Stimulated activated memory B cell treated with anti-CD40 and anti-IgM and Interleukin-4, amounts not matched to agents 10 μg/mL and 1 μg/mL and 100 μg/mL, for 72 hours (primary cell): ENCODE results near the gene RANBP9.

Source experiments
- ATAC-seq: fragments of 150-1000 bp; cut with Tn5 transposase; 2 replicates; pipeline ENCODE4 v1.10.0; 2021
- H3K27ac Mint-ChIP-seq: one replicate; pipeline ENCODE4 v1.8.0; 2022; ENCODE audit warnings: mild to moderate bottlenecking, mixed read lengths
- H3K27me3 Mint-ChIP-seq: one replicate; pipeline ENCODE4 v1.8.0; 2022; ENCODE audit warnings: mixed read lengths
- H3K36me3 Mint-ChIP-seq: one replicate; pipeline ENCODE4 v1.8.0; 2022; ENCODE audit warnings: mixed read lengths
- H3K4me1 Mint-ChIP-seq: one replicate; pipeline ENCODE4 v1.8.0; 2022; ENCODE audit warnings: mixed read lengths
- H3K4me3 Mint-ChIP-seq: one replicate; pipeline ENCODE4 v1.8.0; 2022; ENCODE audit warnings: mild to moderate bottlenecking, moderate library complexity, mixed read lengths
- H3K9me3 Mint-ChIP-seq: one replicate; pipeline ENCODE4 v1.8.0; 2022; ENCODE audit warnings: mixed read lengths

The RANBP9 gene

DNA sequence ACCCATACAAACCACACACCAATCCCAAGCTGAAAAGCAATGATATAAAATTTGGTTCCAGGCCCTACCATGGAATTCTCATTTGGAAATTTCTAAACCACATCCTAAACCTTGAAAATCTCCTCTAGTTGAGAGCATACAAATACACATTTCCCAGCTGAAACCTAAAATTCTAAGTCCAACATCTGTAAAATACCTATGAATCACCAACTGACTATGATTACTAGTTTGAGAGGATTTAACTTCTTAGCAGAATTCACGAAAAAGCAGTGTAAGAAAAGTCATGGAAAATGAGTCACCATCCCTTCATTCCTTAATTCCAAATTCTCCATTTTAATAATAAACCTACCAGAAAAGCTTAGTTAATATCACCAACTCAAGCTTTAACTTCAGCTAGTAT is 15.4 kb downstream of the RANBP9 start:
- Mint-ChIP-seq H3K4me3 (no peak overlapping the region), H3K27ac (no peak overlapping the region), H3K4me1 (peaks cover 65% of the 10 kb centered on the region), H3K9me3 (no peaks in the 10 kb centered on the region), H3K36me3 (peaks cover 22% of the 10 kb centered on the region), H3K27me3 (no peaks in the 10 kb centered on the region)
- ATAC-seq: no peak

DNA sequence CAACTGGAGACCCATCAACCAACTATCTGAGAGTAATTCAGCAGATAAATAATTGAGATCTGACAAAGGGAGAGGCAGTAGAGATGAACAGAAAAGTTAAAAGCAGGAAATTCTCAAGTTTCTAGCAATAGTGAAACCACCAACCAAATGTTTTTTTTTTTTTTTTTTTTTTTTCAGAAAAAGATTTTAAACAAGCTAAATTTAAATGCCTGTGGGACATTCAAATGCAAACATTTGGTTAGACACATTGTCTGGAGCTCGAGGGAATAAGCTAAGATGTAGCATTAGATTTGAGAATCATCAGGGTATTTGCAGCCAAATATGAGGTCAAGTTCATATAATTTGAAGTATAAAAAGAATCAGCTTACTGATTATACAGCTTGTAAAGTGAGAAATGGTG is 16.4 kb downstream of the RANBP9 start:
- Mint-ChIP-seq H3K9me3 (no peaks in the 10 kb centered on the region), H3K27me3 (no peaks in the 10 kb centered on the region), H3K4me3 (no peak overlapping the region), H3K27ac (no peak overlapping the region), H3K36me3 (peaks cover 22% of the 10 kb centered on the region), H3K4me1 (peaks cover 56% of the 10 kb centered on the region)
- ATAC-seq: no peak

- Mint-ChIP-seq H3K27me3 (no peaks in the 10 kb centered on the region), H3K4me1 (peaks cover 57% of the 10 kb centered on the region)
These were observed 17.1 kb downstream of the RANBP9 start for GRCh38 chr6:13694562-13694961.

GRCh38 chr6:13689511-13690256 is 22.0 kb downstream of the RANBP9 start:
- ATAC-seq: no peak
- Mint-ChIP-seq H3K27me3 (no peaks in the 10 kb centered on the region), H3K4me3 (no peak overlapping the region), H3K9me3 (no peaks in the 10 kb centered on the region), H3K36me3 (peaks cover 49% of the 10 kb centered on the region), H3K27ac (no peak overlapping the region), H3K4me1 (peaks cover 60% of the 10 kb centered on the region)

More at GRCh38 chr6:13694562-13694961, 17.1 kb downstream of the RANBP9 start:
- Mint-ChIP-seq H3K9me3 (no peaks in the 10 kb centered on the region), H3K27ac (no peak overlapping the region), H3K4me3 (no peak overlapping the region), H3K36me3 (peaks cover 26% of the 10 kb centered on the region)
- ATAC-seq: no peak

DNA sequence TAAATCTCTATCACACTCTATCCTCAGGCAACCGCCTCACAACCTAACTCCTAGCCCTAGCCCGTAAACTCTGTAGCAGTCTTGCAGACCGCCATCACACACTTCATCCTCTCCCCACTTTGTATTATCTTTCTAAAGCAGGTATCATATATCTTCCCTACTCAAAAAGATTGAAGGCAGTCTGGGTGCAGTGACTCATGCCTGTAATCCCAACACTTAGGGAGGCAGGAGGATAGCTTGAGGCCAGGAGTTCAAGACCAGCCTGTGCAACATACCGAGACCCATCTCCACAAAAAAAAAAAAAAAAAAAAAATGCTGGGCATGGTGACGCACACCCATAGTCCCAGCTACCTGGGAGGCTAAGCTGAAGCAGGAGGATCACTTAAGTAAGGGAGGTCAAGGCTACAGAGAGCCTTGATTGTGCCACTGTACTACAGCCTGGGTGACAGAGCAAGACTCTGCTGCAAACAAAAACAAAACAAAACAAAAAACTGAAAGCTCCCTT is 22.9 kb downstream of the RANBP9 start:
- Mint-ChIP-seq H3K27me3 (no peaks in the 10 kb centered on the region), H3K4me1 (peaks cover 60% of the 10 kb centered on the region), H3K36me3 (peaks cover 48% of the 10 kb centered on the region), H3K4me3 (no peak overlapping the region), H3K9me3 (no peaks in the 10 kb centered on the region), H3K27ac (peak overlapping the region; percentile 25)
- ATAC-seq: no peak

- peak overlapping the region; percentile 25 for H3K27ac Mint-ChIP-seq
- no peak for ATAC-seq
- peaks cover 47% of the 10 kb centered on the region for H3K36me3 Mint-ChIP-seq
- no peaks in the 10 kb centered on the region for H3K27me3 Mint-ChIP-seq
- H3K9me3 Mint-ChIP-seq: no peaks in the 10 kb centered on the region
- H3K4me3 Mint-ChIP-seq: no peak overlapping the region
- peaks cover 57% of the 10 kb centered on the region for H3K4me1 Mint-ChIP-seq
These were observed 23.7 kb downstream of the RANBP9 start for GRCh38 chr6:13687917-13688351.

- peak overlapping the region; percentile 13 for H3K27ac Mint-ChIP-seq
- peaks cover 53% of the 10 kb centered on the region for H3K36me3 Mint-ChIP-seq
- peaks cover 69% of the 10 kb centered on the region for H3K4me1 Mint-ChIP-seq
- no peaks in the 10 kb centered on the region for H3K9me3 Mint-ChIP-seq
- no peak for ATAC-seq
- H3K27me3 Mint-ChIP-seq: no peaks in the 10 kb centered on the region
- no peak overlapping the region for H3K4me3 Mint-ChIP-seq
These were observed 26.8 kb downstream of the RANBP9 start for GRCh38 chr6:13684855-13685254.

GRCh38 chr6:13683038-13683437 is 28.6 kb downstream of the RANBP9 start:
- H3K36me3 Mint-ChIP-seq: peaks cover 50% of the 10 kb centered on the region
- no peak overlapping the region for H3K27ac Mint-ChIP-seq
- H3K9me3 Mint-ChIP-seq: no peaks in the 10 kb centered on the region
- no peak overlapping the region for H3K4me3 Mint-ChIP-seq
- peaks cover 63% of the 10 kb centered on the region for H3K4me1 Mint-ChIP-seq
- ATAC-seq: no peak
- no peaks in the 10 kb centered on the region for H3K27me3 Mint-ChIP-seq

DNA sequence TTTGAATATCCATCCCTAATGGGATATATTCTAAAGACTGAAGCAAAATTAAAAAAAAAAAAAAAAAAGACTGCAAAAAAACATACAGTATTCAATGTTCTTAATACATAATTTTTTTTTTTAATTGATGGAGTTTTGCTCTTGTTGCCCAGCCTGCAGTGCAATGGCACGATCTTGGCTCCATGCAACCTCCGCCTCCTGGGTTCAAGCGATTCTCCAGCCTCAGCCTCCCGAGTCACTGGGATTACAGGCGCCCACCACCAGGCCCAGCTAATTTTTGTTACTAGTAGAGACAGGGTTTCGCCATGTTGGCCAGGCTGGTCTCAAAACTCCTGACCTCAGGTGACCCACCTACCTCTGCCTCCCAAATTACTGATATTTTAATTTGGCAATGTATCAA is 29.3 kb downstream of the RANBP9 start:
- no peak overlapping the region for H3K27ac Mint-ChIP-seq
- H3K4me3 Mint-ChIP-seq: no peak overlapping the region
- no peaks in the 10 kb centered on the region for H3K27me3 Mint-ChIP-seq
- peaks cover 43% of the 10 kb centered on the region for H3K36me3 Mint-ChIP-seq
- peaks cover 56% of the 10 kb centered on the region for H3K4me1 Mint-ChIP-seq
- ATAC-seq: no peak
- no peaks in the 10 kb centered on the region for H3K9me3 Mint-ChIP-seq

DNA sequence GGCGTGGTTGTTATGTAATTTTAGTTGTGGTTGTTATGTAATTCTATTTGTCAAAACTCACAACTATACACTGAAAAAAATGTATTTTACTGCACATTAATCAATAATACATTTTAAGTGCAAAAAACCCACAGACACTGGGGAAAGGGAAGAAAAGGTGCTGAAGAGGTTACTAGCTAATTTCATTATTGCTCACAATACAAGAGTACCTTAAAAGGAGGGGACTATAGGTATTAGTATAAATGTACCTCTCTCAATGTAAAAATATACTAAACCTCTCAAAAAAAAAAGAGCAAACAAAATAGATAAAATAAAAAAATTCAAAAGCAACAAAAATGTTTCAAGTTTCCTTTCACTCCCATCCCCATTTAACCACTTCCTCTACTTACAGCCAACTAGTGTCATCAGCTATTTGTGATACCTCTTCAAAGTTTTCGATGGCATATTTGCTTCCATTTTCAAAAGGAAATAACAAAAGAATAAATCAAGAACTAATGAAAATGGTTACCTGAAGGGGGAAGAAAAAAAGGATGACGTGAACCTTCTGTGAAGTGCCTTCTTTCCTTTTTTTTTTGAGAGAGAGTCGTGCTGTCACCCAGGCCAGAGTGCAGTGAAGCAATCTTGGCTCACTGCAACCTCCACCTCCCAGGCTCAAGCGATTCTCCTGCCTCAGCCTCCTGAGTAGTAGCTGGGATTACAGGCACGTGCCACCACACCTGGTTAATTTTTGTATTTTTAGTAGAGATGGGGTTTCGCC is 30.2 kb downstream of the RANBP9 start:
- Mint-ChIP-seq H3K9me3 (peaks cover 2% of the 10 kb centered on the region), H3K4me1 (peaks cover 51% of the 10 kb centered on the region), H3K36me3 (peaks cover 40% of the 10 kb centered on the region), H3K27me3 (no peaks in the 10 kb centered on the region), H3K27ac (no peak overlapping the region), H3K4me3 (no peak overlapping the region)
- peak; percentile 53 for ATAC-seq

DNA sequence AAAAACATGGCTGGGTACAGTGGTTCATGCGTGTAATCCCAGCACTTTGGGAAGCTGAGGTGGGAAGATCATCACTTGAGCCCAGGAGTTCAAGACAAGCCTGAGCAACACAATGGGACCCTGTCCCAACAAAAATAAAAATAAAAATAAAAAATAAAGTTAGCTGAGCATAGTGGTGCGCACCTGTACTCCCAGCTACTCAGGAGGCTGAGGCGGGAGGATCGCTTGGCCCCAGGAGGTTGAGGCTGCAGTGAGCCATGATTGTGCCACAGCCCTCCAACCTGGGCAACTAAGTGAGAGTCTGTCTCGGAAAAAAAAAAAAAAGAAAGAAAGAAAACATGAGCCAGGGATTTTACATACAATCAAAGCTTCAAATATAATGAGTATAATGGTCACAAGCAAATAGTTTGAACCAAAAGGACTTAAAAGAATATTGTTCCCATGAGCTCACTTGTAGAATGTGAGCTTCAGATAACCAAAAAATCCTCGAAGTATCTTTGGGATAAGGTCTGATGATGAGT is 31.1 kb downstream of the RANBP9 start:
- Mint-ChIP-seq H3K27me3 (no peaks in the 10 kb centered on the region), H3K36me3 (peaks cover 42% of the 10 kb centered on the region), H3K9me3 (peaks cover 2% of the 10 kb centered on the region), H3K4me3 (no peak overlapping the region), H3K4me1 (peaks cover 51% of the 10 kb centered on the region), H3K27ac (no peak overlapping the region)
- ATAC-seq: no peak

DNA sequence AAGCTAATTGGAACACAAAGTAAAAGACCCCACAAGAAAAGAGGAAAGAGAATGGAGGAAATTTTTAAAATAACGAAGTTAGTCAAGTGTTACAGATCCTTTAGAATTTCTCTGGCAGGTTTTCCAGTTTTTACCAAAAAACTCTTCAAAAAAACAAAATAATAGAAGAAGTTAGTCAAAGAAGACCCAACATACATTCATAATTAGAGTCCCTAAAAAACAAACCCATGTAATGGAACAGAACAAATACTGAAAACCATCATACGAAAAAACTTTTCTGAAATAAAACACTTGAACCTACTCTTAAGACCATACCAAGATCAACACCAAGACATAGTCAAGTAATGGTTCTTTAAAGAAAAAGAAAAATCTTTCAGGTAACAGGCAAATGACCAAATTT is 31.6 kb downstream of the RANBP9 start:
- no peak for ATAC-seq
- H3K36me3 Mint-ChIP-seq: peaks cover 46% of the 10 kb centered on the region
- no peak overlapping the region for H3K4me3 Mint-ChIP-seq
- H3K27me3 Mint-ChIP-seq: no peaks in the 10 kb centered on the region
- H3K4me1 Mint-ChIP-seq: peaks cover 53% of the 10 kb centered on the region
- peaks cover 2% of the 10 kb centered on the region for H3K9me3 Mint-ChIP-seq
- no peak overlapping the region for H3K27ac Mint-ChIP-seq

- H3K27ac Mint-ChIP-seq: no peak overlapping the region
- H3K36me3 Mint-ChIP-seq: peaks cover 52% of the 10 kb centered on the region
- H3K9me3 Mint-ChIP-seq: peaks cover 9% of the 10 kb centered on the region
- no peaks in the 10 kb centered on the region for H3K27me3 Mint-ChIP-seq
- ATAC-seq: no peak
- H3K4me1 Mint-ChIP-seq: peaks cover 54% of the 10 kb centered on the region
- no peak overlapping the region for H3K4me3 Mint-ChIP-seq
These were observed 33.2 kb downstream of the RANBP9 start for GRCh38 chr6:13678255-13678983.

DNA sequence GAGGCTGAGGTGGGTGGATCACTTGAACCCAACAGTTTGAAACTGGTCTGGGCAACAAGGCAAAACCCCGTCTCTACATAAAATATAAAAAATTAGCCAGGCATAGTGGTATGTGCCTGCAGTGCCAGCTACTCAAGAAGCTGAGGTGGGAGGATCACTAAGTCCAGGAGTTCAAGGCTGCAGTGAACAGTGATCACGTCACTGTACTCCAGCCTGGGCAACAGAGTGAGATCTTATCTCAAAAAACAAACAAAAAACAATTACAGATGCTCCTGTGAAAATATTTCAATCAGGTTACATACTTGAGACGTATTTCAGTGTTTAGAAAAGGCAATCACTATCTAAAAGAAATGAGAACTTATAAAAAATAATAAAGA is 33.8 kb downstream of the RANBP9 start:
- ATAC-seq: no peak
- no peaks in the 10 kb centered on the region for H3K27me3 Mint-ChIP-seq
- no peak overlapping the region for H3K4me3 Mint-ChIP-seq
- peaks cover 54% of the 10 kb centered on the region for H3K36me3 Mint-ChIP-seq
- H3K9me3 Mint-ChIP-seq: peaks cover 9% of the 10 kb centered on the region
- H3K27ac Mint-ChIP-seq: no peak overlapping the region
- peaks cover 55% of the 10 kb centered on the region for H3K4me1 Mint-ChIP-seq

GRCh38 chr6:13676551-13677156 is 35.0 kb downstream of the RANBP9 start:
- ATAC-seq: no peak
- H3K4me3 Mint-ChIP-seq: no peak overlapping the region
- H3K27me3 Mint-ChIP-seq: no peaks in the 10 kb centered on the region
- H3K4me1 Mint-ChIP-seq: peaks cover 63% of the 10 kb centered on the region
- no peak overlapping the region for H3K27ac Mint-ChIP-seq
- H3K9me3 Mint-ChIP-seq: peaks cover 9% of the 10 kb centered on the region
- H3K36me3 Mint-ChIP-seq: peaks cover 58% of the 10 kb centered on the region
